Stimulated activated naive CD8-positive, alpha-beta T cell treated with anti-CD3 and anti-CD28 coated beads, Interleukin-15, amount 100 ng/mL, for 72 hours (primary cell): ENCODE results near the gene PRLR.
"Not testable (repeated sequence)": the region's sequence is repeated elsewhere in the genome, so short reads cannot be mapped to it uniquely, and the experiment has no call there.

Source experiments
- ATAC-seq: fragments of 150-1000 bp; cut with Tn5 transposase; 2 replicates; pipeline ENCODE4 v1.10.0; 2021; ENCODE audit warnings: mild to moderate bottlenecking, moderate library complexity
- DNase-seq, 2 donors: peaks; one replicate each; pipeline ENCODE4 v3.0.0; 2021 to 2022
- H3K27ac Mint-ChIP-seq, 2 donors: one replicate each; pipeline ENCODE4 v1.8.0; 2022; ENCODE audit warnings: mild to moderate bottlenecking in 2 of 2, mixed read lengths in 2 of 2, moderate library complexity in 2 of 2
- H3K27me3 Mint-ChIP-seq: one replicate; pipeline ENCODE4 v1.8.0; 2022; ENCODE audit warnings: mixed read lengths
- H3K4me1 Mint-ChIP-seq: one replicate; pipeline ENCODE4 v1.8.0; 2022; ENCODE audit warnings: mild to moderate bottlenecking, mixed read lengths
- H3K4me3 Mint-ChIP-seq, 2 donors: one replicate each; pipeline ENCODE4 v1.8.0; 2022; ENCODE audit warnings: mild to moderate bottlenecking in 2 of 2, mixed read lengths in 2 of 2, moderate library complexity in 1 of 2
- H3K9me3 Mint-ChIP-seq, 2 donors: one replicate each; pipeline ENCODE4 v1.8.0; 2022; ENCODE audit warnings: mixed read lengths in 2 of 2

Gene PRLR

DNA sequence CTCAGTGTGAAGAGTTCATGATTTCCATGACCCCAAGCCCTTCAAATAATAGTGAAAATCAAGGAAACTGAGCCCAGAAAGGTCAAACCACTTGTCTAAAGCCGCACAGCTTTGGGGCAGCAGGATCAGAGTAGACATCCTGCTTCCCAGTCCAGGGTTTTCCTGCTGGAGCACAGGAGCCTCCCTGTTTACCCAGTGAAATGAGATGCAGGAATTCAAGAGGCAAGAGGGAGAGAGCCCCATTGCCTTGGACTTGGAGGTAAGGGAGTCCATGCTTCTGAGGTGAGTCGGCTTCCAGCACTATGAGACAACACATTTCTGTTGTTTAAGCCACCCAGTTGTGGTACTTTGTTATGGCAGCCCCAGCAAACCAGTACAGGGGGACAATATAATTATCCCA, 40.5 kb downstream of the PRLR start:
- H3K4me1 Mint-ChIP-seq, ATAC-seq, H3K4me3 Mint-ChIP-seq, H3K27ac Mint-ChIP-seq, H3K9me3 Mint-ChIP-seq, DNase-seq: not testable (repeated sequence)
- H3K27me3 Mint-ChIP-seq = peaks cover 17% of the 10 kb centered on the region

DNA sequence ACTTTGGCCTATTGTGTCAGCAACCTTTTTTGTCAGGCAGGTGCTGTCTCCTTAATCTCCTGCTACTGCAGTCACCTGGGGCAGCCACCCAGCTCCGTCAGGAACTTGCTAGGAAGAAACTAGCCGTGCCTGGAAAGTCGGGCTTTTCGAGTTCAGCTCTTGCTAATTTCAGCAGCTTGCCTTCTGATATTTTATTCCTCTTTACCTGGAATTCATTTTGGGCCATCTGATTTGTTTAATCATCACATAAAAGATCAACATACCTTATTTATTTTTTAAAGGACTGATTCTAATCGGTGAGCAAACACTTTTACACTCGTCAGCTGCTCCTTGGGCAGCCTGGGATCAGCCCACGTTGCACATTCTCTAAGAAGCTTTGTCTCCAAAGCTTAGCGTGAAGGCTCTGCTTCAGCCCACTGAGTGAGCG, 42.2 kb downstream of the PRLR start:
- Mint-ChIP-seq H3K27me3 (peaks cover 30% of the 10 kb centered on the region), H3K4me3 (no peak overlapping the region), H3K9me3 (no peaks in the 10 kb centered on the region), H3K27ac (no peak overlapping the region), H3K4me1 (no peaks in the 10 kb centered on the region)
- DNase-seq (no peak), ATAC-seq (no peak)

DNA sequence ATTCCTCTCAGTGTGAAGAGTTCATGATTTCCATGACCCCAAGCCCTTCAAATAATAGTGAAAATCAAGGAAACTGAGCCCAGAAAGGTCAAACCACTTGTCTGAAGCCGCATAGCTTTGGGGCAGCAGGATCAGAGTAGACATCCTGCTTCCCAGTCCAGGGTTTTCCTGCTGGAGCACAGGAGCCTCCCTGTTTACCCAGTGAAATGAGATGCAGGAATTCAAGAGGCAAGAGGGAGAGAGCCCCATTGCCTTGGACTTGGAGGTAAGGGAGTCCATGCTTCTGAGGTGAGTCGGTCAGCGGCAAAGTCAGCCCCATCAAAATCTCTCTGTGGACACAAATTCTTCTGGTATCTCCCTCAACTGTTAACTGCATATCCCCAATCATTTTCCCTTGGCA, 42.7 kb downstream of the PRLR start:
- not testable (repeated sequence) for ATAC-seq, H3K27ac Mint-ChIP-seq, DNase-seq, H3K4me1 Mint-ChIP-seq, H3K9me3 Mint-ChIP-seq, H3K4me3 Mint-ChIP-seq
- H3K27me3 Mint-ChIP-seq = peaks cover 34% of the 10 kb centered on the region

DNA sequence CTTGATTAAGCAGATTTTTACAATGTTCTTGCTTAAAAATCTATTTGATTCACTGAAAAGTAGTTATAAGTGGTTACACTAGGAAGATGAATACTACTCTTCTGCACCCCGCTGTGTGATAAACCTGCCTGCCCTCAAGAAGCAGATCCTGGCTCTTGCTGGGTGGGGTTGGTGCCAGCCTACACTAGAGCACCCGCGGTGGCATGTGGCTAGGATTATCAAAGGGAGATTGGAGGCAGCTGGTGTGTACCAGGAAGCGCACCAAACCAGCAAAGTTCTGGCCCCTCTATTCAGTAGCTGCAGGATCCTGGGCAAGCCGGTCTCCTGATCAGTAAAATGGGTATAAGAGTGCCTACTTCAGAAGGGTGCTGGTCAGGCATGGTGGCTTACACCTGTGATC, 43.5 kb downstream of the PRLR start:
- DNase-seq = no peak

DNA sequence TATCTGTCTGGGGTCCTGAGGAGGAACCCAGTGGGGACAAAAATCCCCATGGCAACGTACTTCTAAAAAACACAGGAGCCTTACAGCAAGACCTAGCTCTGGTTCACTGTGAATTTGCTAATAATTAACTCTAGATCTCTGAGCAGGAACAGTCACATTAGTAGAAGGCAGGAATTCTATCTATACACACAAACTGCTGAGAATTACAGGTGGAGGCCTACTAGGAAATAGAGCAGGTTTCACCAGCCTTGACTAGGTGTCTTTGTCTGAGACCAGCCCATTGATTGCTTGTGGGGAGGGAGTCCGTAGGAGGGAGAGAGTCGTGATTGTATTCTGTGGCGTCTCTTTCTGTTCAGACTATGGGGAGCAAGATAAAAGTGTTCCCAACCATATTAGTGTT, 44.8 kb downstream of the PRLR start:
- Mint-ChIP-seq H3K27me3 (peaks cover 35% of the 10 kb centered on the region), H3K9me3 (no peaks in the 10 kb centered on the region), H3K27ac (peak overlapping the region in 1 of 2 donors; percentile 19), H3K4me1 (no peaks in the 10 kb centered on the region), H3K4me3 (no peak overlapping the region)
- no peak for ATAC-seq
- DNase-seq = no peak

More for the DNA sequence above, 43.5 kb downstream of the PRLR start:
- Mint-ChIP-seq H3K4me1 (no peaks in the 10 kb centered on the region), H3K9me3 (no peaks in the 10 kb centered on the region), H3K4me3 (no peak overlapping the region), H3K27ac (no peak overlapping the region), H3K27me3 (peaks cover 38% of the 10 kb centered on the region)
- no peak for ATAC-seq

DNA sequence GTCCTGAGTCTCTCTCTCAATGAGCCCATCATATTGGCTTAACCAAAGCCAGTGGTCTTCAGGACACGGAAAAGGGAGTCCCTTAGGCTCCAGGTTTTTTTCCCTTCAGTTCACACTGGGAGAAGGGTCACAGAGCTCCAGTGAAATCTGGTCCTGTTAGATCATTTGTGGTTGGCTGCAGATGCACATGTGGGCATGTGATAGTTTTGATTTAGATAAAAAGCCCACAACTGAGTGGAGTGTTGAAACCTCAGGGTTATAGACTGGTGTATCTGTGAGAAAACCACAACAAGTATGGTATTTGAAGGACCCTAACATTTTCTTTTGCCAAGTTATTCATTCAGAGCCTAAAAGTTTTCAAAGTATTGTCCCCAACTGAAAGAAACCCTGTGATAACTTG, 46.7 kb downstream of the PRLR start:
- Mint-ChIP-seq H3K4me3 (no peak overlapping the region), H3K27ac (peak overlapping the region in 1 of 2 donors; percentile 37), H3K9me3 (no peaks in the 10 kb centered on the region), H3K4me1 (no peaks in the 10 kb centered on the region), H3K27me3 (peaks cover 45% of the 10 kb centered on the region)
- ATAC-seq (peak; percentile 19), DNase-seq (no peak)

DNA sequence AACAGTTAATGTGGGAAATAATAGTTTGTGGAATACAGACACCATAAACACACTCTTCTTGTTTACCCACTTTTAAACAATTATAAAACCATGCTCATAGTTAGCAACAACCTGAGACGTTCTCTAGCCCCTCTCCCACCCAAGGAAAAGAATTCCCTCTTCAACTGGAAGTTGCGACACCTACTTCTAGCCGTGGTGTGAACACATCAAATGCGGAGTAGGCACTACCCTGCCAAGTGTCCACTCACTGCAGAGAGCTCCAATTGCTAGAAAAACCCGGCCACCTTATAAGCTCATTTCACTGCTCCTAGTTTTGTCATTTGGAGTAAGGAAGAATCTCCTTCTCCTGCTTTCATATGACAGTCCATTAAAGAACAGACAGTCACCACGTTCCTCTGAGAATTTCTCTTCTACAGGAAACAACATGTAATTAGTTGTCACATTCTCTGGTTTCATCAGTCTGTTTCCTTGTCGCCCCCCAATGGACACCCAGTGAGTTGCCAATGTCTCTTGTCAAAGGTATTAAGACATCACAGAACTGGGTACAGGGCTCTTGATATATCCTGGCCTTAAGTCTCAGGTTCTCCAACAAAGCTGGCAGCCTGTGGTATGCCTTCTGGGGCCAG, 47.3 kb downstream of the PRLR start:
- Mint-ChIP-seq H3K4me3 (no peak overlapping the region), H3K4me1 (no peaks in the 10 kb centered on the region), H3K9me3 (no peaks in the 10 kb centered on the region), H3K27me3 (peaks cover 45% of the 10 kb centered on the region), H3K27ac (peak overlapping the region in 1 of 2 donors; percentile 37)
- peak; percentile 81 for ATAC-seq
- peak; percentile 28 to 55 for DNase-seq

DNA sequence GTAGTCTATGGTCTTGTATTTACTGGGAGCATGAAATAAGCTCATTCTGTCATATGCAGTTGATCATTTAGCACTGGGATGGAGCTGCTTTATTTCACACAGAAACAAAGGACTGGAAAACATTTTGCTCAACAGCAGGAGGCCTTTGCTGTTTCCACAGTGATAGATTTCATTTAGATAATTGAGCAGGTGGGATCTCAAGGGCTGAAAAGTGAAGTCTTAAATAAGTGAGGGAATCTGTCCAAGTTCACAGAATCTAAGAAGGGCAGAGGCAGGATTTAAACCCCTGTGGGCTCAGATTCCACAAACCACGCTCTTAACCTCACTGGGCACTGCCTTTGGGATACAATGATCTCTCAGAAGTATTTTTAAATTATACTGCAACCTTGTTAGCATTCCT, 47.8 kb downstream of the PRLR start:
- DNase-seq = no peak
- H3K27me3 Mint-ChIP-seq = peaks cover 45% of the 10 kb centered on the region
- H3K27ac Mint-ChIP-seq = no peak overlapping the region
- no peak for ATAC-seq
- no peak overlapping the region for H3K4me3 Mint-ChIP-seq
- H3K4me1 Mint-ChIP-seq = no peaks in the 10 kb centered on the region
- H3K9me3 Mint-ChIP-seq = no peaks in the 10 kb centered on the region

DNA sequence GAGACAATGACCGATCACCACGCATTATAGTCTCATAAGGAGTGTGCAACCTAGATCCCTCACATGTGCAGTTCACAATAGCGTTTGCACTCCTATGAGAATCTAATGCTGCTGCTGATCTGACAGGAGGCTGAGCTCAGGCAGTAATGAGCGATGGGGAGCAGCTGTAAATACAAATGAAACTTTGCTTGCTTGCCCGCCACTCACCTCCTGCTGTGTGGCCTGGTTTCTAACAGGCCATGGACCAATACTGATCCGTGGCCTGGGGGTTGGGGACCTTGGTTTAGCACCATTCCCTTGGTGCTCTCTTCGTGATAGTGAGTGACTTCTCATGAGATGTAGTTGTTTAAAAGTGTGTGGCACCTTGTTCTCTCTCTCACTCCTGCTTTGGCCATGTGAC, 50.2 kb downstream of the PRLR start:
- peaks cover 38% of the 10 kb centered on the region for H3K27me3 Mint-ChIP-seq
- H3K4me1 Mint-ChIP-seq = no peaks in the 10 kb centered on the region
- DNase-seq (no peak), ATAC-seq (no peak)
- peaks cover 4 to 10% of the 10 kb centered on the region in 2 donors for H3K9me3 Mint-ChIP-seq
- no peak overlapping the region for H3K4me3 Mint-ChIP-seq
- no peak overlapping the region for H3K27ac Mint-ChIP-seq

DNA sequence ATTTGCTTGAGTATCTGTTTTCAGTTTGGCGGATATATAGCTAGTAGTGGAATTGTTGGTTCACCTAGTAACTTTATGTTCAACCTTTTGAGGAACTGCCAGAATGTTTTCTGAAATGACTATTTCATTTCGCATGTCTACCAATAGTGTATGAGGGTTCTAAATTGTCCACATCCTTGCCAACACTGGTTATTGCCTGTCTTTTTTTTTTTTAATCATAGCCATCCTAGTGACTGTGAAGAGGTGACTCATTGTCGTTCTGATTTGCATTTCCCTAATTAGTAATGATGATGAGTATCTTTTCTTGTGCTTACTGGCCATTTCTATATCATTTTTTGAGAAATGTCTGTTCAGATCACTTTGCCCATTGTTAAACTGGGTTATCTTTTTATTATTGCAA, 52.5 kb downstream of the PRLR start:
- Mint-ChIP-seq H3K4me3 (no peak overlapping the region), H3K27me3 (peaks cover 33% of the 10 kb centered on the region), H3K9me3 (peaks cover 5 to 10% of the 10 kb centered on the region in 2 donors), H3K27ac (no peak overlapping the region), H3K4me1 (no peaks in the 10 kb centered on the region)
- no peak for ATAC-seq
- no peak for DNase-seq

DNA sequence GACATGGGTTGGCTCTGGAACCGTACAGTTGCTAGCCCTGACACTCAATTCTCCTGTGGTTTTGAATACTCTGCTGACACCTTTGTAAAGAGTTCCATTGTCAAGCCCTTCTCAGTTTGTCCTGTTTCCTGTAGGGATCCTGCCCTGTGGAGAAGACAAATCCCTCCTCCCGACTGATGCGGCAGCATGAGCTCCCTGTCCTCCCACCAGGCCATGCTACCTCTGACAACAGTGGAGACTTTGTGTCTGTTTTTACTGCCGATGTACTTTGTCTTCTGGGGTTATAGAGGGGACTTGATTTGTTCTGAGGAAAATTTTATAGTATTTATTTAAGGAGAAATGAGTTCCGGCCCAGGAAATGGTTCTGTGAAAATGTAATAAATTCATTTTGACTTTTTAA, 57.8 kb downstream of the PRLR start:
- no peak for ATAC-seq
- no peak for DNase-seq
- Mint-ChIP-seq H3K4me1 (no peaks in the 10 kb centered on the region), H3K9me3 (peaks cover 12 to 15% of the 10 kb centered on the region in 2 donors), H3K27me3 (peaks cover 20% of the 10 kb centered on the region), H3K27ac (peak overlapping the region in 1 of 2 donors; percentile 20), H3K4me3 (no peak overlapping the region)

DNA sequence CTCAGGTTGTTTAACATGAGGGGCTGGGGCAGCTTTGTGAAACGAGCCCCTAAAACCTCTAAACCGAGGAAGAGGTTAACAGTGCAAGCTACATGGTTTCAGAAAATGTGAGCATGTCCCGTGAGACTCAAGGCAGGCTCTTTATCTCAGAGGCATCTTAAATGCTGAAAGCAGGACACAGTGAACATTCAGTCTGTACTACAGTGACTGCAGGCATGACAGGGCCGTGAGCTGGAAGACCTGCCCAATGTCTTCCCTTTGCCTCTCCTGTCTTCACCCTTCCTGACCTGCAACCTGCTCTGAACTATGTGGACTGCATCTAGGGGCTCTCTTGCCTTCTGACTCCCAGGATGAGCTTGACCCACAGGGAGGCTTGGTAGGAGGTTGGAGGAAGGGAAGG, 58.3 kb downstream of the PRLR start:
- Mint-ChIP-seq H3K27ac (peak overlapping the region in 1 of 2 donors; percentile 20), H3K4me3 (no peak overlapping the region), H3K9me3 (peaks cover 18% of the 10 kb centered on the region in 2 donors), H3K27me3 (peaks cover 20% of the 10 kb centered on the region), H3K4me1 (no peaks in the 10 kb centered on the region)
- DNase-seq (no peak), ATAC-seq (peak; percentile 20)

DNA sequence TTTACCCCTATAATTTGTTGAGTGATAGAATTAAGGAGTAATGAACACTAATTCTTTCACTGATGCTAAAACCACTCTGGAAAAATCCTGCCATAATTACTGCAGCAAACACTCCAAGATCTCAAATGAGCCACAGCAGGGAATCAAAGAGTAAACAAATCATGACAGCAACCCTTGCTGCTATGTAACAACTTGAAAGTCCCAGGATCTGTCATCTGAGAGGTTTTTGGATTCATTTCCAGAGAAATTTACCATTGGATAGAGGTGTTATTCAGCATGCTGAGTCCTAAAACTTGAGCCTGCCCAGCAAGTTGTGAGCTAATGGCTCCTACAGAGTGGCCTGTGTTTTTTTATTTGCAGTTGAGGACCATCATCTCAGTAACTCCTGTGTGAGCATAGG, 59.2 kb downstream of the PRLR start:
- H3K4me1 Mint-ChIP-seq = no peaks in the 10 kb centered on the region
- peaks cover 20% of the 10 kb centered on the region for H3K27me3 Mint-ChIP-seq
- peaks cover 18% of the 10 kb centered on the region in 2 donors for H3K9me3 Mint-ChIP-seq
- H3K4me3 Mint-ChIP-seq = no peak overlapping the region
- ATAC-seq (no peak), DNase-seq (no peak)
- no peak overlapping the region for H3K27ac Mint-ChIP-seq

DNA sequence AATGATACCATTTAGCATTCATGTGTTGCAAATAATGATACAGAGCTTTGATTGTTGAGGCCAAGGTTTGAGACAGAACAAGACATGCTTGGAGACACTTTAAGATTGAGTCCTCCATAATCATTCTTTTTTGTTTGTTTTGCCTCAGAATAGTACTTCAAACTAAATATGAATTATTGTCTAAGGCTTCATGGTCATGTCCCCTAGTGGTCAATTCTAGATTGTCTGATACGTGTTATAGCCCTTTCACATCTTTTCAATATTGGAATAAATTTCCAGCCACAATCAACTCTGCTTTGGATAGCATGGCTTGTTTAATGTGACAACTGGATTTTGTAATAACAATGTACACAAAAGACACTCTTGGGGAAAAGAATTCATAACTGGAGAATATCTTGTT, 64.2 kb downstream of the PRLR start:
- Mint-ChIP-seq H3K4me3 (no peak overlapping the region), H3K27me3 (peaks cover 15% of the 10 kb centered on the region), H3K9me3 (peaks cover 9 to 13% of the 10 kb centered on the region in 2 donors), H3K4me1 (no peaks in the 10 kb centered on the region), H3K27ac (no peak overlapping the region)
- ATAC-seq (no peak), DNase-seq (no peak)

DNA sequence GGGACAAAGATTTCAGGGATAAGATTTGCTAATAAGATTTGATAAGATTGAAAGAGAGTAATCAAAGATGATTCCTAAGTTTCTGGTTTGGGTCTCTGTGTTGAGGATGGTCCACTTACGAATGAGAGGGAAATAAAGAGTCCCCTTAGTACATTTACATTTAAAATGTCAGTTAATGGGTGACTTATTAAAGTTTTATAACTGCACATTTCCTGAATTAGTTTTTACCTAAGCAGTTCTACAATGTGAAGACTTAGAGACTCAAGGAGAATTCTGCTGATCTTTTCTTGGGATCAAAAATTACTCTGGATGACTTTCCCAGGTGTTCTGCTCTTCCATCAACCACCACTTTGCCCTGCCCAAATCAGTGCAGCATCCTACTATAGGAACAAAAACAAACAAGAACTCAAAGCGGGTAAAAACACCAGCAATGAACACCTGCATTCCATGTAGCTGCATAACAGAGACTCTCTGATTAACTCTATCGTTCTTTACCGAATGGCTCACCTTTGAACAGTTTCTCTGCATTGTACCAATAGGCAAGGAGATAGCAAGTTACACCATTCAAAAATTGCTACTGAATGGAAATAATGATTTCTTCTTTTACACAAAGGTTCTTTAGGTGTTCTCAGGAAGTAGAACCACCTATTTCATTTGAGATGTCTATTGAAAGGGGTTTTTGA, 65.3 kb downstream of the PRLR start:
- peaks cover 15% of the 10 kb centered on the region for H3K27me3 Mint-ChIP-seq
- no peak overlapping the region for H3K4me3 Mint-ChIP-seq
- DNase-seq = no peak
- ATAC-seq = no peak
- no peaks in the 10 kb centered on the region for H3K4me1 Mint-ChIP-seq
- H3K27ac Mint-ChIP-seq = no peak overlapping the region
- peaks cover 9 to 13% of the 10 kb centered on the region in 2 donors for H3K9me3 Mint-ChIP-seq

DNA sequence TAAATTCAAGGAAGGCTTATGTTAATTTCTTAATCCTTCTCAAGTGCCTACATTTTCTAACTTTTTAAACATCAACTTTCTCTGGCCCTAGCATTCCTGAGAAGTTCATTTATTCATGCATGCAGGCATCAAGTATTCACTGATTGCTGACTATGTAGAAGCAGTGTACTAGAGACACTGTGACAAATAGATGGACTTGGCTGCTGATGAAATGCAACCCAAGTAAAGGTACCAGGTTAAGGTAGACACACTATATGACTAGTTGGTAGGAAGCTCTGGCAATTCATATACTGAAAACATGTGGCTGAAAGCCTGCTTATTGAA, 66.6 kb downstream of the PRLR start:
- no peak for DNase-seq
- no peak overlapping the region for H3K4me3 Mint-ChIP-seq
- H3K27ac Mint-ChIP-seq = no peak overlapping the region
- no peak for ATAC-seq
- H3K4me1 Mint-ChIP-seq = no peaks in the 10 kb centered on the region
- H3K27me3 Mint-ChIP-seq = peaks cover 15% of the 10 kb centered on the region
- H3K9me3 Mint-ChIP-seq = peaks cover 9 to 13% of the 10 kb centered on the region in 2 donors
